Upper lobe of right lung (tissue), 1 donor: Measurements from ENCODE around the gene LPIN2. TPM values are rescaled to one million over a fixed set of nuclear protein-coding genes. Genes with fewer than 3 reads are reported as not detected.

Source experiments
- ATAC-seq: fragments of 200-7000 bp; cut with Tn5 transposase; one replicate; pipeline ENCODE4 v1.9.1; 2020; ENCODE audit warnings: mild to moderate bottlenecking, moderate library complexity
- DNase-seq: peaks from one replicate; pipeline ENCODE4 v3.0.0-alpha.2; 2020
- H3K27ac ChIP-seq: fragments of 200-600 bp; one replicate; pipeline ENCODE4 v1.8.0; 2022
- H3K27me3 ChIP-seq: fragments of 200-600 bp; one replicate; pipeline ENCODE4 v1.8.0; 2022; ENCODE audit warnings: mild to moderate bottlenecking
- H3K36me3 ChIP-seq: fragments of 200-600 bp; one replicate; pipeline ENCODE4 v1.8.0; 2022
- H3K4me1 ChIP-seq: fragments of 200-600 bp; one replicate; pipeline ENCODE4 v1.8.0; 2022
- H3K4me3 ChIP-seq: fragments of 200-600 bp; one replicate; pipeline ENCODE4 v1.8.0; 2022; ENCODE audit warnings: mild to moderate bottlenecking
- H3K9me3 ChIP-seq: fragments of 200-600 bp; one replicate; pipeline ENCODE4 v1.8.0; 2022
- CTCF ChIP-seq: fragments of 200-600 bp; IDR thresholded peaks from one replicate; pipeline ENCODE4 v1.8.0; 2022; ENCODE audit warnings: antibody characterized with exemption
- intact Hi-C: fragments of 100-400 bp; cut with DNase I; formaldehyde crosslinking; loops from one replicate; pipeline ENCODE4 v1.11.0; 2022
- total RNA-seq: library from RNA; stranded (reverse); fragmentation: NEBNext Ultra II Directional; extraction: Animal tissue kit (Norgen Biotek cat#: 25700); gene quantifications from one replicate; pipeline ENCODE4 v1.2.1, GENCODE V29; 2021
- donor health status: DM: no; HTN: yes; CAD: no; lungs with severe emphysema.

LPIN2 gene
- total RNA-seq, 1 donor from 2014 or later = 50.7 TPM

- no peak for TF ChIP-seq CTCF
- intact Hi-C loops = no loop called here
- no peak overlapping the region for H3K4me3 ChIP-seq
These were observed 35.9 kb upstream of the LPIN2 start for GRCh38 chr18:3048820-3049349.

DNA sequence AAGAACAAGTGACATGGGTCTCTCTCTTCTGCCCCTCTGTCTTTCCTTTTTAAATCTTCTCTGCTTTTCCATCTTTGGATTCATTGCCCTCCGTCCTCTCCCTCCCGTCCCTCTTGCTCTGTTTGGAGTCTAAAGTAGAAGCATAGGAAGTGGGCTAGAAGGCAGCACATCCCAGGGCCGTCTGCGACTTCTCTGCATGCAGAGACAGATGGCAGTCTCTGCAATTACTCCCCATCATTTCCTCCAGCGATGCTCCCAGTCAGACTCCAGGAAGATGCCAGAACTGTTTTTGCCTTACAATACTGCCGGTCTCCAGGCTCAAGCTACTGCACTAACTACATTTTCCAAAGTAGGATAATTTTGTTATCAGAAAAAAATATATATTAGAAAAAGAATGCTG is 35.2 kb upstream of the LPIN2 start:
- intact Hi-C loops = no loop called here

More at GRCh38 chr18:3048820-3049349, 35.9 kb upstream of the LPIN2 start:
- Histone ChIP-seq H3K27me3 (no peaks in the 10 kb centered on the region), H3K9me3 (no peaks in the 10 kb centered on the region), H3K27ac (no peak overlapping the region), H3K36me3 (no peaks in the 10 kb centered on the region), H3K4me1 (peaks cover 7% of the 10 kb centered on the region)
- DNase-seq = no peak
- no peak for ATAC-seq

DNA sequence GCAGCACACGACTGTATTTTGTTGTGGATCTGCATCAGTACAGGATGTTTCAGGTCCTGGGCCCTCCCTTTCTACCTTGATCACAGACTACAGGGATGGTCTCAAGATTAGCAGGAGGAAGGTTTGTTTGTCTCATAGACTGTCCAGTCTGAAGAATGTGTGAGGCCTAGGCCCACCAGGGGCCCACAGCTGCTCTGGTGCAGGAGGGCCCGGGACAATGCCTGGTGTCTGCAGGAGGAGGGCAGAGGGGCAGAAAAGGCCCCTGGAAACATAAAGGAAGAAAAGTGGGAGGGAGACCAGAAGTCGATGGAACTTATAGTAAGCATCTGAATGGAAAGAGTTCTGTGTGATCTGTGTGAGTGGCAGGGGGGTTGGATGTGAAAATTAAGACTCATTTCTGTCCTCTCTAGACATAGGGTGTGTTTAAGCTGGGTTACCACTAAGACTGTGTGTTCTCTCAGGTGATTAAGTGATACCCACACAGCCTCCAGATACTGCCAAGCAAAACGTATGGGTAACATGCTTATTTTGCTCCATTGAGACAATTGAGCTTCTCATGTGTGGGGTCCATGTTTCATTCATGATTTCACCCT is 33.4 kb upstream of the LPIN2 start:
- no peak overlapping the region for H3K27ac ChIP-seq
- intact Hi-C loops = no loop called here

More for the DNA sequence above, 35.2 kb upstream of the LPIN2 start:
- DNase-seq = no peak
- no peaks in the 10 kb centered on the region for H3K27me3 ChIP-seq
- H3K9me3 ChIP-seq = no peaks in the 10 kb centered on the region
- H3K4me1 ChIP-seq = peaks cover 7% of the 10 kb centered on the region
- no peak for ATAC-seq
- no peak for TF ChIP-seq CTCF
- H3K27ac ChIP-seq = no peak overlapping the region
- no peaks in the 10 kb centered on the region for H3K36me3 ChIP-seq
- H3K4me3 ChIP-seq = no peak overlapping the region

DNA sequence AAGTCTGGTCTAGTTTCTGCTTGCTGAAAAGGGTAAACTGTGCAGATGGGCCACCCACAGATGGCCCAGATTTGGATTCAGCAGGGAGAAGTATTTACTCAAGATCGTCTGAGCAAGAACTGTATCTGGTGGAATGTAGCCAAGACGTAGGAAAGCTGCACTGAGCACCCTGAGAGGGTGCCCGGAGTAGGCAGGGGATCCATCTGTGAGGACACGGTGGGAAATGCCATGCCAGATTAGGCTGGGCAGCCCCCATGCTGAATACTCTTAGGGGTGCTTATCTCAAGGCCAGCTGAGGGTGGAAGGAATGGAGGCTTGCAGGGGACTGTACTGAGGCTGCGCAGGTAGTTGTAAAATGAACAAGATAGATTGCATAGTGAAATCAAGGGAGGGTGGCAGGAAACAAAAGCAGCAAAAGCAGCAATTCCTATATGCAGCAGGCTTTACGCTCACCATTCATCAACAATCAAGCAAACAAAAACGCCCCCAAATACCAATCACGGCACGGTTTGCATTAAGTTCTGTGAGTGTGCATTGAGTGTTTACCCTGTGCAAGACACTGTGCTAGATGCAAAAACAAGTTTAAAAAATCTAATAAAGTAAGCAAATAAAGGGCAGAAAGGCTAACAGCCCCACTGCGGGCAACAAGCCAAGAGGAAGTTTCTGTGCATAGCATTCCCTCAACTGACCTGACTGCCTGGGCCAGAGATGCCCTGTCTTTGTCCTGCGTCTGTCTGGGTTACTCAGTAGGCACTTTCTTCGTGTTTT is 32.2 kb upstream of the LPIN2 start:
- intact Hi-C loops = no loop called here
- DNase-seq (no peak), ATAC-seq (peak; percentile 76)
- no peak for TF ChIP-seq CTCF
- Histone ChIP-seq H3K27me3 (no peaks in the 10 kb centered on the region), H3K27ac (no peak overlapping the region), H3K36me3 (no peaks in the 10 kb centered on the region), H3K9me3 (no peaks in the 10 kb centered on the region), H3K4me1 (peaks cover 7% of the 10 kb centered on the region), H3K4me3 (no peak overlapping the region)

More for the DNA sequence above, 33.4 kb upstream of the LPIN2 start:
- no peaks in the 10 kb centered on the region for H3K27me3 ChIP-seq
- no peaks in the 10 kb centered on the region for H3K36me3 ChIP-seq
- peaks cover 7% of the 10 kb centered on the region for H3K4me1 ChIP-seq
- ATAC-seq = no peak
- DNase-seq = no peak
- H3K9me3 ChIP-seq = no peaks in the 10 kb centered on the region
- no peak for TF ChIP-seq CTCF
- H3K4me3 ChIP-seq = no peak overlapping the region

DNA sequence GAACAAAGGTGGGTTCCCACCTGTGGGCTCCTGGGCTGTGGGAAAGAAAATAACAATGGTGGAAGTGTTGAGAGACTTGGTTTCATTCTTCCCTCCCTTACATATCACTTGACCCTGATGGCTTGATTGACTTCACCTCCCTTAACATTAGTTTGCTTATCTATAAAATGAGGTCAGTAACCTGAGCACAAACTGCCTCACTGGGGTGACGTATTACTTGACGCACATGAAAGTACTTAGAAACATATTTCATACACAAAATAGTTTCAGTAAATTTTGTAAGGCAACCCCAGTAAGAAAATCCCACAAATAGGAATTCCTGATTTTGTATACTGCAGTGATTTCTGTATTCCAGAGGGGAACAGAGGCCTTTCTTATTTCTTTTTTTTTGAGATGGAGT is 29.4 kb upstream of the LPIN2 start:
- Histone ChIP-seq H3K27me3 (no peaks in the 10 kb centered on the region), H3K9me3 (no peaks in the 10 kb centered on the region), H3K4me3 (no peak overlapping the region), H3K4me1 (peaks cover 11% of the 10 kb centered on the region), H3K36me3 (no peaks in the 10 kb centered on the region), H3K27ac (no peak overlapping the region)
- DNase-seq = no peak
- intact Hi-C loops = no loop called here
- TF ChIP-seq CTCF = no peak
- no peak for ATAC-seq
